Measurements from ENCODE around the gene CLEC14A.

Gene CLEC14A, protein sequence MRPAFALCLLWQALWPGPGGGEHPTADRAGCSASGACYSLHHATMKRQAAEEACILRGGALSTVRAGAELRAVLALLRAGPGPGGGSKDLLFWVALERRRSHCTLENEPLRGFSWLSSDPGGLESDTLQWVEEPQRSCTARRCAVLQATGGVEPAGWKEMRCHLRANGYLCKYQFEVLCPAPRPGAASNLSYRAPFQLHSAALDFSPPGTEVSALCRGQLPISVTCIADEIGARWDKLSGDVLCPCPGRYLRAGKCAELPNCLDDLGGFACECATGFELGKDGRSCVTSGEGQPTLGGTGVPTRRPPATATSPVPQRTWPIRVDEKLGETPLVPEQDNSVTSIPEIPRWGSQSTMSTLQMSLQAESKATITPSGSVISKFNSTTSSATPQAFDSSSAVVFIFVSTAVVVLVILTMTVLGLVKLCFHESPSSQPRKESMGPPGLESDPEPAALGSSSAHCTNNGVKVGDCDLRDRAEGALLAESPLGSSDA

DNA sequence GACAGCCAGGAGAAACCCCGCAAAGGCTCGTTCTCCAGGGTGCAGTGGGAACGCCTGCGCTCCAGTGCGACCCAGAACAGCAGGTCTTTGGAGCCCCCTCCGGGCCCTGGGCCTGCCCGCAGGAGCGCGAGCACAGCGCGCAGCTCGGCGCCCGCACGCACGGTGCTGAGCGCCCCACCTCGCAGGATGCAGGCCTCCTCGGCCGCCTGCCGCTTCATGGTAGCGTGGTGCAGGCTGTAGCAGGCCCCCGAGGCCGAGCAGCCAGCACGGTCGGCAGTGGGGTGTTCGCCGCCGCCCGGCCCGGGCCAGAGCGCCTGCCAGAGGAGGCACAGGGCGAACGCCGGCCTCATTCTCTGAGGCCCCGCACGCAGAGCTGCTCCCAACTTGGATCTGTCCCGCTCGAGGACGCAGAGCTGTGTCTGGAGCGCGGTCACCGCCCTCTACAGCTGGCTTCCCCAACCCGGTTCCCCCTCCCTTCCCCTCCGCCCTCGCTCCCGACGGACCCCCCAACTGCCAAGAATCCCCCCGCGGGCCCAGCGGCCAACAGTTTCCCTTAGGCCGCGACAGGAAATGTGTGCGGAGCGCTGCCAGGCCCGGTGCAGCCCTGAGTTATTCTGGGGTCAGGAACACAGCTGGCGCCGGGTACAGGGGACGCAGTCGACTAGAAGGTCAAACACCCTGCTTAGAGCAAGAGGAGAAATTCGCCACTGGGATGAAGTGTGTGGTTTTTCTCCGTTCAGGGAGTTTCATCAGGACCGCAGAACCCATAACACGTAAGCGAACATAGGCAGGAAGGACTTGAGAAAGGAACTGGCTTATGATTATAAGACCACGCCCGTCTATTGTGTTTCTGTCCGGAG, at the start of gene CLEC14A:
Gene CLEC14A, minus strand, starts transcription at position 421 of the 860 bp plus-strand sequence. Its CDS starts 71 bp downstream, at position 350.
- peak in 1 of 2 donors; percentile 2 for DNase-seq

DNA sequence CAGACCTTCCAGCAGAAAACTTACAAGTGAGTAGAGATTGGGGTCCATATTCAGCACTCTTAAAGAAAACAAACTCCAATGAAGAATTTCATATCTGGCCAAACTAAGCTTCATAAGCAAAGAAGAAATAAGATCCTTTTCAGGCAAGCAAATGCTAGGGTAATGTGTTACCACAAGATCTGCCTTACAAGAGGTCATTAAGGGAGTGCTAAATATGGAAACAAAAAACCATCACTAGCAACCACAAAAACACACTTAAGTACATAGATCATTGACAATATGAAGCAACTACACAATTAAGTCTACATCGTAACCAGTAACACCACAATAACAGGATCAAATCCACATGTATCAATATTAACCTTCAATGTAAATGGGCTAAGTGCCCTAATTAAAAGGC, 47.1 kb upstream of the CLEC14A start:
- no peak for DNase-seq

DNA sequence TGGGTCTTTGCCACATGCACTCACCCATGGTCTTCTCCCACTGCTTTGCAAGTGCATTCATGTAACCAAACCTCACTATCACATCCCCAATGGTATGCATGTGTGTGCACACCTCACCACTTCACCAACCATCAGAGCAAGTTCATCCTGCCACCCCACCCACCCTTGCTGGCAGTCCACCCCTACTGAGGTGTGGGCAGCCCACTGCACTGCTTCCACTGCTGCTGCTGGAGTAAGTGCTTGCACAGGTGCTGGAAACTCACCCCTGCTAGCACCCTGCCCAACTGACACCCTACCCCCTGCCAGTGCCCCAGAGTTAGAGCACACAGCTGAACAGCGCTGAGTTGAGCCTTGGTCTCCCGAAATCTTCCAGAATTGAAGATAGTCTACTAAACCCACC, 46.1 kb upstream of the CLEC14A start:
- no peak for DNase-seq

DNA sequence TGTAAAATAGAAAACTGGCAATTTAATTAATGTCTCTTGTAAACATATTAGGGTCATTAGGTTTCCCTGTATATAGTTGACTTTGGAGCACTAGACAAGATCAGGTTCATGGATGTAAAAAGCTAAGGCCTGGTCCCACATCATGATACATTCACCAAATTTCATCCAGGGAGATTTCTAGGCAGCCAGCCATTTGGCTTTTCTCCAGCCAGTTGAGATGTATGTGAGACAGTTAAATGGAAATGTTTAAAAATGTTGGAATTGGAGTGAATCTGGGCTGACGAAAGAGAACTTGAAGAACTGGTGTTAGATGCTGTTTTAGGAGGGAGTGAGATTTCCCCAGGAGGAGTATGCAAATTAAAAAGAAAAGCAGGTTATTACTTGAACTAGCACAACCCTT, 41.8 kb upstream of the CLEC14A start:
- DNase-seq = no peak

DNA sequence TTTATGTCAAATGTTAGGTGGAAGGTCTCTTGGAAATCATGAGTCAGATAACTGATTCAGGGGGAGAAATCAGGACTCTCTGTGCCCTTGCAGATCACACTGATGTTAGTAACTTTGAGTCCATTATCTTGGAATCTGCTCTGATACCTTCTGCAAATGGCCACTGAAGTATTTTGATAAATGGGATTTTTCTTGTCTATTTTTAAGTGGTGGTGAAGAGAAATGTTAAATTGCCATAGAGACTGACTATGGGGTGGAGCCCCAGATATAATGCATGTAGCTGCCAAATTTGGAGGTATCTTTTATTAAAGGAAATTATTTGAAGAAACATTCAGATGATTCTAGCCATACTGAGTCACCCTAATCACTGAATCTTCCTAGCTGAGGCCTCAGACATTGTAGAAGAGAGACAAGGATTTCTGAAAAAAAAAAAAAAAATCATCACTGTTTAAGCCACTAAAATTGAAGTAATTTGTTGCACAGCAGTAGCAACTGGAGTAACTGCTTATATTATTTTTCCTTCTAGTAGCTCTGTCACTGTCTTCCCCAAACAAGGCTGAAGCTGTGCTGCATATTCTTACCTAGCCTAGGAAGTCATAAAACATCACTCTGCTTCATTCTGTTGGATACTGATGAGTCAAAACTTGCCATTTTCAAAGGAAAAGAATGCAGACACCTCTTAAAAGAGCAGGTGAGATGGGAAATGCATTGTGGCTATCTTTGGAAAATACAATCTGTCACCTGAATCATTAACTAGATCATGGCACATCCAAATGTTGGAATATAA, 36.0 kb upstream of the CLEC14A start:
- no peak for DNase-seq

DNA sequence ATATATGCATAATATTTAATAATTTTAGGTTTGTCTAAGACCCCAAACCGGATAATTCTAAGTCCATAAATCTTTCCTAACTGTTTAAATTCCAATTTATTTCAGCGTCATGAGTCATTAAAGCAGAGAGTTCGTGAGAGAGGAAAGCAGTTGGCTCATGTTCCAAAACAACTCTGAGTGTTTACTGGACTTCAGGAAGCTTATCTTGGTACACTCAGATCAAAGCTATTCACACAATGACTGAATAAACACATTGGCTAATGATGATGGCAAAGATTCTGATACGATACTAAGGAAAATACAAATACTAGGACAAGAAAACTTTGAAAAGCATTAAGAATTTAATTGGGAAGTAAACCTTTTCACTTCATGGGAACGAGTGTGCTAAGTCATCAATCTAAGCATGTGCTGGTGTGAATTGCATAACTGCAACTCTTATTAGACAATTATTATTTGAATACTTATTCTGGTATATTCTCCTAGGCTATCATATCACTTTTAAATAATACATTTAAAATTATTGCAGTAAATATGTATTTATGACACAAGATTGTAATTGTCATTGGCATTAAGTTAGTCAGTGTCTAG, 34.8 kb upstream of the CLEC14A start:
- DNase-seq = no peak

DNA sequence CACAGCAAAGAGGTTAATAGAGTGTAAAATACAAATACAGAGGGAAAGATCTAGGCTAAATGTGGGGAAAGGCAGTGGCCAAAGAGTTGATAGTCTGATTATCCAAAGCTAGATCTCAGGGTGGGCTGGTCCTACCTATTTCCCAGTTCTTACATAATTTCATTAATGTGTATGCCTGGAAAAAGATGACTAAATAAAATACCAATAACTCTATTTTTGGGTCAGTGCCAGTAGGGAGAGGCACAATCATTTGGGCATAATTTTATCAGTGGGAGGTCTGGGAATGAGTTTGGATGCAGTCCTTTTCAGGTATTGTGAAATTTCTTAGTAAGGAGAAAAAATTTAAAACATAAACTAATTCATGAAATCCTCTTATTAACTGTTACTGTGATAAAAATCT, 30.6 kb upstream of the CLEC14A start:
- no peak for DNase-seq

DNA sequence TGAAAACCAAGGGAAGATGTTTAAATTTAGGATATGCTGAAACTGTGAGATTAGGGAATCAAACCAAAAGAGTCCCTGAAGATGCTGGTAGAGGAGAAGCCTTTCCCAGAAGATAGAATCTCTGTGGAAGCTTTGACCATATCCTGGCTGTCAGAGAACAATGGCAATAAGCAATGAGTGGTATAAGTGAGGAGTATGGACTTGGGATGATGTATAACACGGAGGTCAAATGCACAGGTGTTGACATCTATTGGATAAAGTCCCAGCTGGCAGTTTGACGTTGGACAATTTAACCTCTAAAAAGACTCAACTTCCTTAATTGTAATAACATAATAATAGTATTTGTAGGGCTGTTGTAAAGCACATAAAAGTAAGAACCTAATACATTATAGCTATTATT, 30.1 kb upstream of the CLEC14A start:
- no peak for DNase-seq

DNA sequence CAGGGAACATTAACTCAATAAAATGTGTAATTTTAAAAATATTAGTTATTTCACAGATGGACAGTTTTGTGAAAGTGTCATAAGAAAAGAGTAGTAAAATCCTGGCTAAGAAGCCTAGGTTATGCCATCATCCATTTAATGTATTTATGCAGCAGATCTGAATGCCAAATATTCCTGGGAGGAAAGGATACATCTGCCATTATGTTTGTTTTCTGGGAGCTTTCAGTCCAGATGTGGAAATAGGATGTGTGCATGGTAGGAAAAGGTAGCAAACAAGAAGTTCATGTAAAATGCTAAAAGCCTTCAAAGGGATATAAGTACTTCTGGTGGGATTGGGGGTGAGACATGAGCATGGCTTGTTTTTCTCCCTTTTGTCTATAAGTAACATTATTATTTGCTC, 27.0 kb upstream of the CLEC14A start:
- no peak for DNase-seq

DNA sequence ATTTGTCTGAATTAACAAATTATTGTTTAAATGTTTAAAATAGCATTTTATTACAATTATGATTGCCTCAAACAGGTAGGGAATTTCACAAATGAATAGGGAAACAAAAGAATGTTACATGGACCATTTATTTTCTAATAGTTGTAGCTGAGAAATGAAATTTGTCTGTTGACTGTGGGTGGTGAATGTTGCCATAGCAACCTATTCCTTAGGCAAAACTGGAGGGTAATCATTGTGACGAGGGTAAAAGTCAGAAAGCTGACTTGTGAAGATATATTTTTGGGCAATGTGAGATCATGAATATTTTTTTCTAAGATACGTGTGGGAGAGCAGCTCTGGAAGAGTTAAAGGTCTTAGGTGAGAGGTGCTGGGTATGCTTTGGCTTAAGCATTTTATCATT, 24.2 kb upstream of the CLEC14A start:
- no peak for DNase-seq

DNA sequence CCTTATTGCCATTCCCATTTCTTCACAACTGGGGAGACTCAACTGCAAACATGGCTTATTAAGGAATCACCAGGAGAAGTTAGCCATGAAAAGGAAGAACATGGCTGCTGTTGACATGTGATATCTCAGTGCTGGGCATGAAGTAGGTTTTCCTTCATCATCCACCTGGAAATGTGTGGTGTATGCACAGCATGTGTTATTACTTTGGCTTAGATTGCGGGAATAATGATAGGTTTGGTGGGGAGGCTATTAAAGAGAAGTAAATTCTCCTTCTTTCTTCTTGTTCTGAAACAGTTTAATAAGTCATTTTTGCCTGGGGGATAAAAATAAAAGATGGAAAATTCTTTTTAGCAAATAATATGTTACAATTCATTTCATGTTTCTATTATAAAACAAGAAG, 23.7 kb upstream of the CLEC14A start:
- DNase-seq = no peak

DNA sequence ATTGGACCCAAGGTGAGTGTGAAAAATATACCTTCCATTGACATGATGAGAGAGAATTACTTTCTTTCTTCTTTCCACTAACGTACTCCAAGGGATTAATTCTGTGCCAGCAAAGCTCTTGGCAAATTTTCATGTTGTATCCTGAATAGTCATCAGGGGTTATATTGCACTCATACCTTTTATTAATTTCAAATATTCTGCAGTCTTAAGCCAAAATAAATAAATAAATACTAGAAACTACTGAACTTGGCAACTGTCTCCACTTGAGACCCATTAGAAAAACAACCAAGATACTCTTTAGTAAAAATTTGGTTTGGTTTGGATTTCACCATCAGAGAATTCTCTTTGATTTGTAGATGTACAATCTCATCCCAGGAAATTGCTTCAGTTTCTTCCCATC, 22.1 kb upstream of the CLEC14A start:
- no peak for DNase-seq

DNA sequence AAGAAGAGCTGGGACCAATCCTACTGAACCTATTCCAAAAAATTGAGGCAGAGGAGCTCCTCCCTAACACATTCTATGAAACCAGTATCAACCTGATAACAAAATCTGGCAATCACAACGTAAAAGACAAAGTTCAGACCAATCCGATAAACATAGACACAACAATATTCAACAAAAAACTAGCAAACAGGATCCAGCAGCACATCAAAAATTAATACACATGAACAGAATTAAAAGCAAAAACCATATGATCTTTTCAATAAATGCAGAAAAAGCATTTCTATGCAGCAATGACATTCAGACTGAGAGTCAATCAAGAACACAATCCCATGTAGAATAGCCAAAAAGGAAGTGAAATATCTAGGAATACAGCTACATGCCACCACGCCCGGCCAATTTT, 7.0 kb upstream of the CLEC14A start:
- no peak for DNase-seq

DNA sequence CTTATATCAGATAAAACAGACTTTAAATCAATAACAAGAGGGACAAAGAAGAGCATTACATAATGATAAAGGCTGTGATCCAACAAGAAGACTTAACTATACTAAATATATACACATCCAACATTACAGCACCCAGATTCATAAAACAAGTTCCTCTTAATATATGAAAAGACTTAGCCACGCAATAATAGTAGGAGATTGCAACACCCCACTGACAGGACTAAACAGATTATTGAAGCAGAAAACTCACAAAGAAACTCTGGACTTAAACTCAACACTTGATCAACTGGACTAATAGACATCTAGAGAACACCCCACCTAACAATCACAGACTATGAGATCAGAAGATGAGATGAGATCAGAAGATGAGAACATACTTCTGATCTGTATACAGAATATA, 5.7 kb upstream of the CLEC14A start:
- DNase-seq = peak; percentile 8 to 33

DNA sequence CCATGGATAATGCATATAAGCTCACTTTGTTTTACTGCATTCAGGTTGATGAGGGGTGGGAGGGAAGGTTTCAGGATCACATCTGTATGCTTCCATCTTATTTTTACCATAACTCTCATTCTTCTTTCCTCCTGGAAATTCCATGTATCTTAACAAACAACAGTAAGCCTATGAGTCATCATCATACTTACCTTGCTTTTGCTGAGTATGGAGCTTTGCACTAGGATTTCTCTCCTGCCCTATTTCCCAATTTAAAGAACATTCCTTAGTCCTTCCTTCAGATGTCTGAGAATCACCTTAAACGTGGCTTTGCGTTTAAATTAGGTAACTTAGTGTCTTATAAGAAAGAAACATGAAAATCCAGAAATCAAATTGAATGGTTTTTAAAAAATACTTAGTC, 1.6 kb upstream of the CLEC14A start:
- no peak for DNase-seq

DNA sequence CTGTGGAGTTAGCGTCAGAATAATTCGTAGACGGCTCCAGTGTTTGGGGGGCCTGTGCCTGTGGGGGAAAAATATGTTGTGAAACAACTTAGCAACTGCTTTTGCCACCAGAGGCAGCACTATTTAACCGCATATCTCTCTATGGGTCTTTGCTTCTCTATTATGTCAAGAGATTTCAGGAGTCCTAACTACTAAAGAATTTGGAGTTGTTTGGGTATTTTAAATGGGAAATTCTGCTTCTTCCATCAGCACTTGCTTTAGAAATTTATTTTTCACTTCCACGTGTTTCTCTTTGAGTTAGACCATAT, 594 bp upstream of the CLEC14A start:
- DNase-seq = no peak

DNA sequence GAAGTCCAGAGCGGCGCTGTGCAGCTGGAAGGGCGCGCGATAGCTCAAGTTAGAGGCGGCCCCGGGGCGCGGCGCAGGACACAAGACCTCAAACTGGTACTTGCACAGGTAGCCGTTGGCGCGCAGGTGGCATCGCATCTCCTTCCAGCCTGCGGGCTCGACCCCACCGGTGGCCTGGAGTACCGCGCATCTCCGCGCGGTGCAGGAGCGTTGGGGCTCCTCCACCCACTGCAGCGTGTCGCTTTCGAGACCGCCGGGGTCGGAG, 553 bp downstream of the CLEC14A start:
- no peak for DNase-seq

DNA sequence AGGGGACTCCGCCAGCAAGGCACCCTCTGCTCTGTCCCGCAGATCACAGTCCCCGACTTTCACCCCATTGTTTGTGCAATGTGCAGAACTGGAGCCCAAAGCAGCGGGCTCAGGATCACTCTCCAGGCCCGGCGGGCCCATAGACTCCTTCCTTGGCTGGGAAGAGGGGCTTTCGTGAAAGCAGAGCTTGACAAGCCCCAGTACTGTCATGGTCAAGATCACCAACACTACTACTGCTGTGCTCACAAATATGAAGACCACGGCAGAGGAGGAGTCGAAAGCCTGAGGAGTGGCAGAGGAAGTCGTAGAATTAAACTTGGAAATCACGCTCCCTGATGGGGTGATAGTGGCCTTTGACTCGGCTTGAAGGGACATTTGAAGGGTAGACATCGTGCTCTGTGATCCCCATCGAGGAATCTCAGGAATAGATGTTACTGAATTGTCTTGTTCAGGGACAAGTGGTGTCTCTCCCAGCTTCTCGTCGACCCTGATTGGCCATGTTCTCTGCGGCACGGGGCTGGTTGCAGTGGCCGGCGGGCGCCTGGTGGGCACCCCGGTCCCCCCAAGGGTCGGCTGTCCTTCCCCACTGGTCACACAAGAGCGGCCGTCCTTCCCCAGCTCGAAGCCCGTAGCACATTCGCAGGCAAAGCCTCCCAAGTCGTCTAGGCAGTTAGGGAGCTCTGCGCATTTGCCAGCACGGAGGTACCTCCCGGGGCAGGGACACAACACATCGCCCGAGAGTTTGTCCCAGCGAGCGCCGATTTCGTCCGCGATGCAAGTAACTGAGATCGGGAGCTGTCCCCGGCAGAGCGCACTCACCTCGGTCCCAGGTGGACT, 1.1 kb downstream of the CLEC14A start:
- DNase-seq = no peak

DNA sequence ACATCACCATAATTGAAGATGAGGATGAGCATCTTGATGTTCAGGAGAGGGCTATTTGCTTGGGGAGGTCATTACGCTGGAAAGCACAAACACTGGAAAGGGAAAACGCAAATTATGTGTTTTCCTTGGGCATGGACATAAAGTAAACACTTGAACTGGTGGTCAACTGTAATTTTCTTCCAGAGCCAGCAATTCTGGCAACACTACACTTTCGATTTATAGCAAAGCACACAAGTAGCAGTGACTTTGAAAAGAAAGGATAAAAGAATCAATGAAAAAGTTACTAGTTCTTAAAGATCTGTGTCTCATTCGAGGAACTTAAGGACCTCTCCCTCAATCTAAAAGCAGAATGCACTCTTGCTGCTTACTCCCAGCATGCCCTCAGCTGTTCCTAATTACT, 2.2 kb downstream of the CLEC14A start:
- no peak for DNase-seq

DNA sequence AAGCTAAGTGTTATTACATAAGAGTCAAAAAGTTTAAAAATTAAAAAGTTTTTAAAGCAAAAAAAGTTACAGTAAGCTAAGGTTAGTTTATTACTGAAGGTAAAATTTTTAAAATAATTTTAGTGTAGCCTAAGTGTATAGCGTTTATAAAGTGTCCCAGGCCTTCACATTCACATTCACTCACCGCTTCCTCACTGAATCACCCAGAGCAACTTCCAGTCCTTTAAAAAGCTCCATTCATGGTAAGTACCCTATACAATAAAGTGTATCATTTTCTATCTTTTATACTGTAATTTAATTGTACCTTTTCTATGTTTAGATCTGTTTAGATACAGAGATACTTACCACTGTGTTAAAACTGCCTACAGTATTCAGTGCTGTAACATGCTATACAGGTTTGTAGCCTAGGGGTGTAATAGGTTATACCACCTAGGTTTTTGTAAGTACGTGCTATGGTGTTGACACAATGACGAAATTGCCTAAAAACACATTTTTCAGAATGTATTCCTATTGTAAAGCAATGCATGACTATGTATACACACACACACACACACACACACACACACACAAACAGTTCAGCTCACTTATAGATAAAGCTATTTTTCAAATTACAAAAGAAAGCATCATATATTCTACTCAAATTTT, 3.7 kb downstream of the CLEC14A start:
- DNase-seq = no peak

DNA sequence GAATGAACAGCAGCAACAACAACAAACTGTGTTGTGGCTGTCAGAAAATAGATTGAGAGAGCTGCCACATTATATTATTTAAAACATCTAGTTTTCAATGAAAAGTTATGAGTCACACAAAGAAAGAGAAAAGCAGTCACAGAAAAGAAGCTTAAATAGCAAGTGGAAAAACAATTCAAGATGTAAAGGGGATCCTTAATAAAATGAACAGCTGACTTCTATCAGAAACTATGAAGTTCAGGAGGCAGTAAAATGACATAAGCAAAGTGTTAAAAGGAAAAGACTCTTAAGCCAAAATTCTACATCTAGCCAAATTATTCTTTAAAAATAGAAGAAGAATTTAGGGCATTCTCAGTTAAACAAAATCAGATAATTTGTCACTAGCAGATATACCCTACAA, 5.6 kb downstream of the CLEC14A start:
- DNase-seq = no peak
